T-helper 17 cell (primary cell): ENCODE measurements around the gene ZDHHC11. TPM values are rescaled to one million over a fixed set of nuclear protein-coding genes. Genes with fewer than 3 reads are reported as not detected.
A peak's percentile ranks its signal among the peaks of the same experiment; 100 is the strongest.
"Not testable (repeated sequence)": the region's sequence is repeated elsewhere in the genome, so short reads cannot be mapped to it uniquely, and the experiment has no call there.

Experiments used
- ATAC-seq: fragments of 150-1000 bp; cut with Tn5 transposase; 2 replicates; pipeline ENCODE4 v1.10.0; 2021; ENCODE audit warnings: mild to moderate bottlenecking, moderate library complexity
- DNase-seq, 3 donors: peaks; one replicate each; pipeline versions ENCODE4 v3.0.0 to v3.0.0-alpha.2; 2020 to 2021
- H3K9me3 ChIP-seq: one replicate; pipeline ENCODE4 v1.7.0; 2013; ENCODE audit warnings: low read length, mild to moderate bottlenecking; ENCODE audit not compliant: control insufficient read depth, poor library complexity, severe bottlenecking
- H3K27ac Mint-ChIP-seq: one replicate; pipeline ENCODE4 v1.8.0; 2022; ENCODE audit warnings: mild to moderate bottlenecking, moderate library complexity, mixed read lengths
- H3K27me3 Mint-ChIP-seq: one replicate; pipeline ENCODE4 v1.8.0; 2022; ENCODE audit warnings: mixed read lengths
- H3K36me3 Mint-ChIP-seq: one replicate; pipeline ENCODE4 v1.8.0; 2022; ENCODE audit warnings: low read depth, mixed read lengths
- H3K4me1 Mint-ChIP-seq: one replicate; pipeline ENCODE4 v1.8.0; 2022; ENCODE audit warnings: mild to moderate bottlenecking, mixed read lengths
- H3K4me3 Mint-ChIP-seq: one replicate; pipeline ENCODE4 v1.8.0; 2022; ENCODE audit warnings: mild to moderate bottlenecking, moderate library complexity, mixed read lengths
- total RNA-seq, 4 donors: library from RNA in 2 of 4; stranded (reverse) in 2 of 4; gene quantifications; one replicate each; pipeline ENCODE4 v1.2.3 and lab custom pipeline; 2022 to 2026

ZDHHC11 gene
- total RNA-seq, 2 donors from 2014 or later, result 27.7 to 37.1 TPM

DNA sequence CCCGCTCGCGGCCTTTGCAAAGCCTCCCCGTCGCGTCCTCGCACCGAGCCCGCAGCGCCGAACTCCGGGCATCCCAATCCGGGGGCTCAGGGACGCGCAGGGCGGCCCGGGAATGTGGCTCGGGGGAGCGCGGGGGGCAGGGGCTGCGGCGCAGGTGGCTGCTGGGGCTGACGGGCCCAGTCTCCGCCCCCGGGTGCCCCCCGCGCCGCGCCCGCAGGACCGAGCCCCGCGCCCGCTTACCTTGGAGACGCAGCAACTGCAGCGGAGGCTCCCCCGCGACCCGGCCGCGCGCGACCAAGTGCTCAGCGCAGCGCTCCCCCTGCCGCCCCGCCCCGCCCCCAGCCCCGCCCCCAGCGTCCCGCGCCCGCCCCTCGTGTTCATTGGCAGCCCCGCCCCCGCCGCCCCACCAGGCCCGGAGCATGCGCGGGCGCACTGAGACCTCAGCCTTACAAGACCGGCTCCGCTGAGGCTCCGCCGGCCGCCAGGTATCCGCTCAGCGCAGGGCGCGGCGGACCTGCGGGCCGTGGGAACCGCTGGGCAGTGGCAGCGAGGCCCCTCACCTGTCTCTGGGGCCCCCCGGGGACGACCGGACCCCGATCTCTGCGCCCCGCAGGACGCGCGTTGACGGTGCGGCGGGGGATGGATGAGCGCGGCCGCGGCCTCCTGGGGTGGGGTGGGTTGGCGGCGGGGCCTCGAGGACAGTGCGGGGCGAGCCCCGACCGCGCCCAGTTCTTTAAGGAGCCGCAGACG, 66.2 kb downstream of the ZDHHC11 start, which contains the start of gene ZDHHC11B:
Gene ZDHHC11B (minus strand): TSS at position 302 of the 750 bp plus-strand sequence. CDS start 17,810 bp downstream, outside the sequence.
- not testable (repeated sequence) for H3K4me1 Mint-ChIP-seq, H3K36me3 Mint-ChIP-seq, H3K9me3 ChIP-seq, H3K27me3 Mint-ChIP-seq
- DNase-seq (peak; percentile 81 to 83 (median 82)), ATAC-seq (peak; percentile 75)
- H3K27ac Mint-ChIP-seq, result peak within 1 kb of the TSS; percentile 45
- peak within 1 kb of the TSS; percentile 86 for H3K4me3 Mint-ChIP-seq

DNA sequence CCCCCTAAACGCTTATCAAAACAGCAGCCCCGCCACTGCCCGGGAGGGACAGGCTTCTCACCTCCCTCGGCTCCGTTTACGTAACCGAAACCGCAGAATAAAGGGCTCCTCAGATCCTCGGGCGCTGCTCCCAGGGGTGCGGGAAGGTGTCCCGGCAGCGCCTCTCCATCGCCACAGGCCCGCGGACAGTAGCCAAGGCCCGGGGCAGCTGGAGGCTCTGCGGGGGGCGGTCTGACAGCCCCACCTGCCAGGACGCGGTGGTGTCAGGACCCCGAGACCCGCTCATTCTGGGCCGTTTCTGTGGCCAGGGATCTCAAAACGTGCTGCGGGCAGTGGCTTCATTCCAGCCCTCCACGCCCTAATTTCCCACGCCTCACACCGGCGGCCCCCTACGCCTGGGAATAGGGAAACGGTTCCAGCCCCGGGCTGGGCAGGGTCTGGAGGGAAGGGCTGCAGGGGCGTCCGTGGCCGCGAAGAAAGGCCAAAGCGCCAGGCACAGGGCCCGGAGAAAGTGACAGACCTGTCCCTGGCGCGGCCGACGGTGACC, 66.8 kb downstream of the ZDHHC11 start:
- not testable (repeated sequence) for H3K36me3 Mint-ChIP-seq, H3K27me3 Mint-ChIP-seq, H3K9me3 ChIP-seq, H3K4me1 Mint-ChIP-seq
- peak in 1 of 3 donors; percentile 34 for DNase-seq
- Mint-ChIP-seq H3K4me3 (peak overlapping the region; percentile 86), H3K27ac (peak overlapping the region; percentile 45)
- peak; percentile 37 for ATAC-seq

DNA sequence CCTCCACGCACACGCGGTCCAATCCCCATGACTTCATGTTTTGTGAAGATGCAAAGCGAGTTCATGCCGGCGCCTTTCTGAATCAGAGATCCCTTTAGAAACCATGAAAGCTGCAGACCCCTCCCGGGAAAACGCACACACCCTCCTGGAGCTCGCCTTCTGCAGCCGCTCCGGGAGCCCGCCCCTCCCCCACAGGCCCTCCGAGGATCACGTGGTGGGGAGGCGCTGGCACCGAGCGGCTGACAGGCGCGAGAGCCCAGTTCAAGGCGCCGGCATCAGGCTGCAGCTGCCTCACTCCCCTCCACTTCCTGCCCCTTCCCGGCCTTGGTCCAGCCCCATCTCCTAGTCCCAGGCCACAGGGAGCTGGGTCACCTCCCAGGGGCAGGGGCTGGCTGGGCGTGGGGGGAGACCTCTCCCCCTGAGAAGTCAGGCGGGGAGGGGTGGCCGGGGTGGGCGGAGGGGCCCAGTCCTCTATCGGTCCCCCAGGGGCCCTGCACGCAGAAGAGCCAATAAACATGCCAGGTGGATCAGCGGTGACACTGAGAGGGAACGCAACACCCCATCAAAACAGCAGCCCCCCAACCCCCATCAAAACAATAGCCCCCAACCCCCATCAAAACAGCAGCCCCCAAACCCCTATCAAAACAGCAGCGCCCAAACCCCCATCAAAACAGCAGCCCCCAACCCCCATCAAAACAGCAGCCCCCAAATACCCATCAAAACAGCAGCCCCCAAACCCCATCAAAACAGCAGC, 67.6 kb downstream of the ZDHHC11 start:
- Mint-ChIP-seq H3K4me3 (peak overlapping the region; percentile 86), H3K27ac (peak overlapping the region; percentile 45)
- not testable (repeated sequence) for DNase-seq, H3K27me3 Mint-ChIP-seq, H3K4me1 Mint-ChIP-seq, H3K36me3 Mint-ChIP-seq, H3K9me3 ChIP-seq
- ATAC-seq, result peak; percentile 34

DNA sequence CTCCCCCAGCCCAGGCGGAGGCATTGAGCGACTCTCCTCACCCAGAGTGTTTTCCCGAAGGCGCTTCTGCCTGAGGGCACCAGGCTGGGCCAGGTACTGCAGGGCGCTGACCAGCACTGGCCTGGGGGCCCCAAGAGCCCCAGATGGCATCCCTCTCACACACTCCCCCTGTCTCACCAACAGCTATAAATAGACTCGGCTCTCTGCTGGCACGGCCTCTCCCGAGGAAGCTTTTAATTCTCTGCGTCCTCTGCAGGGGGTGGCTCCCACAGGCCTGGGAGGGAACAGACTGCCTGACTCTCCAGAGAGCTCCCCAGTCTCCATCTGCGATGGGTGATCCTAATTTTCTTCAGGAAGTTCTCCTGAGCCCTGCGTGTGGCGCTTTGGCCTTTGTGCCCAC, 68.4 kb downstream of the ZDHHC11 start:
- not testable (repeated sequence) for DNase-seq, H3K36me3 Mint-ChIP-seq, H3K27me3 Mint-ChIP-seq, H3K4me3 Mint-ChIP-seq, H3K9me3 ChIP-seq, H3K4me1 Mint-ChIP-seq, ATAC-seq, H3K27ac Mint-ChIP-seq

DNA sequence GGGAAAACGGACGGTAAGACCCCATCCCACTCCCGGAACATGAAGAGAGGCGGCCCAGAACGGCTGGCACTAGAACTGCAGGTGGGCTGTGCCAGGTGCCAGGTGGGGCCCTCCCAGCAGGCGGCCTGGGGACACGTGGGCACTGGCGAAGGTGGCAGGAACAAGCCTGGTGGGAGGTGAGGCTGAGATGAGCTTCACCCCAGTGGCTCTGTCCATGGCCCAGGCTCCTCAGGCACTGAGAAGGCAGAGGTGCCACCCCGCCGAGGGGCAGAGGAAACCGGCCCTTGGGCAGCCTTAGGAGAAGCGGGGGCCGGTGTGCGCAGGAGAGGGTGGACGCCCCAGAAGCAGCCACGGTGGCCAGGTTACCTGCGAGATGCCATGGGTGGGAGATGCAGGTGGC, 70.2 kb downstream of the ZDHHC11 start:
- DNase-seq, H3K27me3 Mint-ChIP-seq, H3K36me3 Mint-ChIP-seq, H3K4me3 Mint-ChIP-seq, ATAC-seq, H3K9me3 ChIP-seq, H3K4me1 Mint-ChIP-seq, H3K27ac Mint-ChIP-seq: not testable (repeated sequence)

DNA sequence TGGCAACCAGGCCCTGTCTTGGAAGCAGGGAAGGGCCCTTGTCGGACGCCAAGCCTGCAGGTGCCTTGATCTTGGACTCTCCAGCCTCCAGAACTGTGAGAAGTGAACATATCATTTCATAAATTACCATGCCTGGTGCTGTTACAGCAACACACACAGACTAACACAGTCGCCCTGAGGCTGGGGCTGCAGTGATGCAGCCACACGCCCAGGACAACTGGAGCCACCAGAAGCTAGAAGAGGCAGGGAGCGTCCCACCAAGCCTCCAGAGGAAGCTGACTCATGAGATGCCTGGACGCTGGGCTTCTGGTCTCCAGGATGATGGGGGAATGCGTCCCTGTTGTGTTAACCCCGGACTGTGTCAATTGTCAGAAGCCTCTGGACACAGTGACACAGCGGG, 71.8 kb downstream of the ZDHHC11 start:
- H3K27me3 Mint-ChIP-seq, H3K36me3 Mint-ChIP-seq, H3K4me3 Mint-ChIP-seq, H3K4me1 Mint-ChIP-seq, H3K9me3 ChIP-seq, DNase-seq, ATAC-seq, H3K27ac Mint-ChIP-seq: not testable (repeated sequence)

DNA sequence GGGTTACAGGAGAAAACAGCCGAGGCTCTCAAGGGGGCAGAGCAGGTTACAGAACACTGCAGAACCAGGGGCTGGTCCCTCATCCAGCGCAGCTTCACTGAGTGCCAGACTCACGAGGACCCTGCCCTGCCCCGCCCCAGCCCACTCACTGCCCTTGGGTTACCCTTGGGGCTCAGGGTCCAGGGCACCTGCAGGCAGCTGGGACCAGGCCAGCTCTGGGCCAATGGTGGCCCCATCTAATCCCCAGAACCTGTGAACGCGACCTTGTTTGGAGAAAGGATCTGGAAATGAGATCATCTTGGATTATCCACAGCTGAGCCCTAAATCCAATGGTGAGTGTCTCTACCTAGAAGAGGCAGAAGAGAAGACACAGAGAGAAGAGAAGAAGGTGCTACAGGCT, 72.4 kb downstream of the ZDHHC11 start:
- not testable (repeated sequence) for ATAC-seq, H3K36me3 Mint-ChIP-seq, H3K27ac Mint-ChIP-seq, DNase-seq, H3K27me3 Mint-ChIP-seq, H3K9me3 ChIP-seq, H3K4me1 Mint-ChIP-seq, H3K4me3 Mint-ChIP-seq

DNA sequence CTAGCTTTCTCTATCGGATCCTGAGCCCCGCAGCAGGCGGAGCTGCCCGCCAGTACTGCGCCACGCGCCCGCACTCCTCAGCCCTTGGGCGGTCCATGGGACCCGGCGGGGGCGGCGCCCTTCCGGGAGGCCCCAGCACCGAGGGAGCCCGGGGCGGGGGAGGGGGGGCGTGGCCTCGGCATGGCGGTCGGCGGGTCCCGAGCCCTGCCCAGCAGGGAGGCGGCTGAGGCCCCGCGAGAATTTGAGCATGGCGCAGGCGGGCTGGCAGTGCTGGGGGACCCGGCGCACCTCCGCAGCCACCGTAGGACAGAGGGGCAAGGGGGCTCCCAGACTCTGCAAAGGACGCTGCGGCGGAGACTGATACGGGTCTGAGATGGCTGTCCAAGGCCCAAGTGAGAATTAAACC, 73.0 kb downstream of the ZDHHC11 start:
- ATAC-seq (no peak), DNase-seq (no peak)
- H3K9me3 ChIP-seq, result no peaks in the 10 kb centered on the region
- H3K4me3 Mint-ChIP-seq, result no peak overlapping the region
- H3K27me3 Mint-ChIP-seq, result no peaks in the 10 kb centered on the region
- no peak overlapping the region for H3K27ac Mint-ChIP-seq
- no peaks in the 10 kb centered on the region for H3K4me1 Mint-ChIP-seq
- H3K36me3 Mint-ChIP-seq, result peaks cover 2% of the 10 kb centered on the region

DNA sequence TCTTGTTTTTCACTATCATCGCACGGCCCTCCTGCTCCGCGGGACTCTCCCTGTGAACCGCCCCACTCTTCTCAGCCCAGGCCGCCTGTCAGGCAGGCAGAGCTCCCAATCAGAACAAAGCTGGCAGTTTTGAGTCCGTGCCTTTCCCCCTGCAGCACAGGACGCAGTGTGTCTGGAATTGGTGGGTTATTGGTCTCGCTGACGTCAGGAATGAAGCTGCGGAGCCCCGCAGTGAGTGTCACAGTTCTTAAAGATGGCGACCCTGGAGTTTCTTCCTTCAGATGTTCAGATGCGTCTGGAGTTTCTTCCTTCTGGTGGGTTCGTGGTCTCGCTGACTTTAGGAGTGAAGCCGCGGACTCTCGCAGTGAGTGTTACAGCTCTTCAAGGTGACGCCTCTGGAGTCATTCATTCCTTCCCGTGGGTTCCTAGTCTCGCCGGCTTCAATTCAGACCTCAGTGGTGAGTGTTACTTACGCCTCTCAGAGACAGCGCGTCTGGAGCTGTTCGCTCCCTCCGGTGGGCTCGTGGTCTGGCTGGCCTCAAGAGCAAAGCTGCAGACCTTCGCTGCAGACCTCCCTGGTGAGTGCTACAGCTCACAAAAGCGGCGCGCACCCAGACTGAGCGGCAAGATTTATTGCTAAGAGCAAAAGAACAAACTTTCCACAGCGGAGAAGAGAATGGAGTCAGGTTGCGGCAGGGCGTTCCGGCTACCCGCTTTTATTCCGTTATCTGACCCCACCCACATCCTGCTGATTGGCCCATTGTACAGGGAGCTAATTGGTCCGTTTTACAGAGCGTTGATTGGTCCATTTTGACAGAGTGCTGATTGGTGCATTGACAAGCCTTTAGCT, 73.7 kb downstream of the ZDHHC11 start:
- Mint-ChIP-seq H3K4me3 (no peak overlapping the region), H3K36me3 (peaks cover 2% of the 10 kb centered on the region), H3K27me3 (no peaks in the 10 kb centered on the region), H3K4me1 (no peaks in the 10 kb centered on the region), H3K27ac (no peak overlapping the region)
- H3K9me3 ChIP-seq, result no peaks in the 10 kb centered on the region
- no peak for DNase-seq
- ATAC-seq, result no peak

DNA sequence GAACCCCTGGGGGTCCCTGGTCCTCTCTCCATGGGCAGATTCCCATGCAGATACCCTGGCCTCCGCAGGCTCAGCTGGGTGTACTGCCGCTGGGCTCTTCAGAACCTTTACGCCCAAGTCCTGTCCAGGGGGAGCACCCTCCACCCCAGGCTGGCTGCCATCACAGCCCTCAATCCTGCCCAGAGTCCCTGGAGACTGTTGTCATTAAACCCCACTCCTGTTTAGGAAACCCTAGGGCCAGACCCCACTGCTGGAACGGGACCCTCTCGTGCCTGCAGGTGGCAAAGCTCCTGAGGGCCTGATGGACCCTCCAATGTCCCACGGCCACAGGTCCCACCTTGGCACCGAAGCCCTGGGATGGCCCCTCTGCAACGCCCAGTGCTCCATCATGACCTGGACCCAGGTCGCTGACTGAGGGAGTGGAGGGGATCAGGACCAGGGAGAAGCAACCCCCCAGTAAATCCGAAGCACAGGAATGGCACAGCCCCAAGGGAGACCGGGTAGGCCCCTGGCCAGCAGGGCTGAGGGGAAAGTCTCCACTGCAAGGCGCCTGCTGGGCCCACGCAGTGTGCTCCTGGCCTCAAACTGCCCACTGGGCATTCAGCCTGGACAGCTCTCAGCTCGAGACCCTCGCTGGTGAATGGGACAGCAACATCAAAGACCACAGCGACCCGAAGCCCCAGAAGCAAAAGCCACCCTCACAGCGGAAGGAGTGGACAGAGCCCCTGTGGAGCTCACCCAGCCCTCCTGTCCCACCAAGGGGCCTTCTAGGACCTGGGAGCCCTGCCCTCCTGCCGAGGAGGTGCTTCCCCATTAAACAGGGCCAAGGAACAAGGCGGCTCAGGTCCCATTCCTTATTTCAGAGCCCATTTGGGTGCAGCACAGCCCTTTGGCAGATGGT, 74.6 kb downstream of the ZDHHC11 start:
- Mint-ChIP-seq H3K27ac (no peak overlapping the region), H3K4me3 (no peak overlapping the region), H3K36me3 (peaks cover 2% of the 10 kb centered on the region), H3K4me1 (peaks cover 2% of the 10 kb centered on the region), H3K27me3 (no peaks in the 10 kb centered on the region)
- ATAC-seq (no peak), DNase-seq (no peak)
- H3K9me3 ChIP-seq, result no peaks in the 10 kb centered on the region

DNA sequence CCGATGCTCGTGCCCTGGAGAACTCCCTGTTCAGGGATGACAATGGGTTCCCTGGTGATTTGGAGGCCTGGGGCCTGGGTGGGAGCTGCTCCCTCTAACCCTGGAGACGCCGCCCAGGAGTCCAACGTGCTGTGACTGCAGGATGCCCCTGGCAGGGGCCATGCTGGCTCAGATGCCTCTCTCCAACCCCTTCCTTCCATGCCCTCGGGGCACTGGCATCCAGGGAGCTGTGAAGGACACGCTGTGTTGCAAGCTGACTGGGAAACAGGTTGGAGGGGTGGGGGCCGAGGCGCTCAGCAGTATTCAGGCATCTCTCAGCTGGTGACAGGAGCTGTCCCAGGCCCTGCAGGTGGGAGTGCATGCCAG, 75.2 kb downstream of the ZDHHC11 start:
- not testable (repeated sequence) for H3K4me3 Mint-ChIP-seq, DNase-seq, ATAC-seq, H3K27ac Mint-ChIP-seq, H3K27me3 Mint-ChIP-seq, H3K9me3 ChIP-seq, H3K4me1 Mint-ChIP-seq, H3K36me3 Mint-ChIP-seq

DNA sequence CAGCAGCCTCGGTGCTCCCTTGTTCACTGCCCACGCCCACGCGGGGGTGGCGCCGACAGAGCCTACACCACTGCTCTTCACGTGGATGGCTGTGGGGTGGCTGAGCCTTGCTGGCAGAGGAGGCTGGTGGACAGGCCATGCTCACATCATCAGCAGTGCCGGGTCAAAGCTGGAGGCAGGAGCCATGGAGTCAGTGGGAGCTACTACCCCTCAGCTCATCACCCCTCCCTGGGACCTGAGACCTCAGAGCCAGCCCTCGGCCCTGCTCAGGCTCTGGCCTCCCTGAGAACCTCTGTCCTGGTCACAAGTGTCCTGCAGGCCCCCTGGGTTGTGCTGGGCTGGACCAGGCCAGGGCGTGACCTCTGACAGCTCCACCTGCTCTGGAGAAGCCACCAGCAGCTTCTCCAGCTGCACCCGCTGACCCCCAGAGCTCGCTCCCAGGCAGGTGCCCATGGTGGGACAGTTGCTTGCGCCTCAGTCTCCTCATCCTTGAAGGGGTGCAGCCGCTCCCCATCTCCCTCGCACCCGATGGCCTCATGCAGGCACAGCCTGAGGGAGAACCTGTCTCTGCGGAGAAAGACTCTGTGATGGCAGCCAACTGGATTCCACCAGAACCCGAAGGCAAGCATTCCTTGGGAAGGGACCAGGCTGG, 75.8 kb downstream of the ZDHHC11 start:
- H3K27ac Mint-ChIP-seq, H3K9me3 ChIP-seq, ATAC-seq, H3K4me1 Mint-ChIP-seq, DNase-seq, H3K36me3 Mint-ChIP-seq, H3K27me3 Mint-ChIP-seq: not testable (repeated sequence)
- peak overlapping the region; percentile 39 for H3K4me3 Mint-ChIP-seq
